Naive B cell (primary cell): ENCODE results near the gene TXNRD2. TPM values are rescaled to one million over a fixed set of nuclear protein-coding genes. Genes with fewer than 3 reads are reported as not detected.

ENCODE experiments used
- ATAC-seq, 2 donors: fragments of 150-1000 bp; cut with Tn5 transposase; 2 replicates each; pipeline ENCODE4 v1.10.0; 2021; ENCODE audit warnings: low read depth in 2 of 2, mild to moderate bottlenecking in 2 of 2, moderate library complexity in 2 of 2
- DNase-seq: peaks from one replicate; pipeline ENCODE4 v3.0.0; 2022
- H3K27ac Mint-ChIP-seq, 6 donors: one replicate each; pipeline ENCODE4 v1.8.0; 2020 to 2022; ENCODE audit warnings: mild to moderate bottlenecking in 6 of 6, mixed read lengths in 6 of 6, moderate library complexity in 5 of 6, inconsistent platforms in 2 of 6
- H3K27me3 Mint-ChIP-seq, 3 donors: one replicate each; pipeline ENCODE4 v1.8.0; 2021 to 2022; ENCODE audit warnings: mixed read lengths in 3 of 3, mild to moderate bottlenecking in 1 of 3
- H3K36me3 Mint-ChIP-seq, 2 donors: one replicate each; pipeline ENCODE4 v1.8.0; 2020 to 2022; ENCODE audit warnings: mixed read lengths in 2 of 2, inconsistent platforms in 1 of 2, mild to moderate bottlenecking in 1 of 2
- H3K4me1 Mint-ChIP-seq, 3 donors: one replicate each; pipeline ENCODE4 v1.8.0; 2020 to 2022; ENCODE audit warnings: mixed read lengths in 3 of 3, inconsistent platforms in 1 of 3, mild to moderate bottlenecking in 1 of 3, moderate library complexity in 1 of 3
- H3K4me3 Mint-ChIP-seq, 8 donors: one replicate each; pipeline ENCODE4 v1.8.0; 2020 to 2022; ENCODE audit warnings: mild to moderate bottlenecking in 8 of 8, mixed read lengths in 8 of 8, moderate library complexity in 8 of 8, inconsistent platforms in 2 of 8
- H3K9me3 Mint-ChIP-seq, 7 donors: one replicate each; pipeline ENCODE4 v1.8.0; 2020 to 2022; ENCODE audit warnings: mixed read lengths in 7 of 7, mild to moderate bottlenecking in 5 of 7, inconsistent platforms in 2 of 7, moderate library complexity in 1 of 7
- polyA plus RNA-seq, 6 donors: library from polyadenylated mRNA; unstranded; fragments of 300-500 nt; fragmentation: Illumina TruSeq; gene quantifications; one replicate each; pipeline ENCODE4 v1.2.3, GENCODE V29; 2021; ENCODE audit warnings: low read depth in 6 of 6

The TXNRD2 gene
- polyA plus RNA-seq, 6 donors from 2014 or later: 8.1 to 14.7 (median 10.1) TPM

GRCh38 chr22:19882446-19883381 lies 58.9 kb downstream of the TXNRD2 start:
- Mint-ChIP-seq H3K27ac (peak overlapping the region in 1 of 6 donors; percentile 60), H3K4me3 (no peak overlapping the region), H3K27me3 (no peaks in the 10 kb centered on the region), H3K9me3 (no peaks in the 10 kb centered on the region), H3K4me1 (peaks cover 15 to 22% (median 21%) of the 10 kb centered on the region in 3 donors), H3K36me3 (no peaks in the 10 kb centered on the region)
- ATAC-seq (no peak), DNase-seq (no peak)

- Mint-ChIP-seq H3K27me3 (no peaks in the 10 kb centered on the region), H3K4me3 (no peak overlapping the region), H3K27ac (no peak overlapping the region), H3K4me1 (peaks cover 5 to 6% (median 6%) of the 10 kb centered on the region in 3 donors), H3K9me3 (no peaks in the 10 kb centered on the region), H3K36me3 (no peaks in the 10 kb centered on the region)
- DNase-seq (no peak), ATAC-seq (no peak)
Observed at GRCh38 chr22:19880786-19881569, 60.6 kb downstream of the TXNRD2 start.

GRCh38 chr22:19879992-19880785 lies 61.4 kb downstream of the TXNRD2 start:
- no peaks in the 10 kb centered on the region for H3K27me3 Mint-ChIP-seq
- no peaks in the 10 kb centered on the region for H3K36me3 Mint-ChIP-seq
- DNase-seq (no peak), ATAC-seq (no peak)
- no peak overlapping the region for H3K4me3 Mint-ChIP-seq
- peaks cover 0 to 2% (median 0%) of the 10 kb centered on the region in 3 donors for H3K4me1 Mint-ChIP-seq
- no peaks in the 10 kb centered on the region for H3K9me3 Mint-ChIP-seq
- H3K27ac Mint-ChIP-seq: no peak overlapping the region

- no peak for ATAC-seq
Observed at GRCh38 chr22:19879643-19879991, 62.0 kb downstream of the TXNRD2 start.

GRCh38 chr22:19879246-19879570 lies 62.4 kb downstream of the TXNRD2 start:
- Mint-ChIP-seq H3K4me1 (peaks cover 0 to 2% (median 0%) of the 10 kb centered on the region in 3 donors), H3K4me3 (no peak overlapping the region), H3K36me3 (no peaks in the 10 kb centered on the region), H3K27me3 (no peaks in the 10 kb centered on the region), H3K9me3 (no peaks in the 10 kb centered on the region), H3K27ac (no peak overlapping the region)
- DNase-seq (no peak), ATAC-seq (no peak)

More at GRCh38 chr22:19879643-19879991, 62.0 kb downstream of the TXNRD2 start:
- H3K9me3 Mint-ChIP-seq: no peaks in the 10 kb centered on the region
- no peaks in the 10 kb centered on the region for H3K36me3 Mint-ChIP-seq
- no peak for DNase-seq
- H3K4me3 Mint-ChIP-seq: no peak overlapping the region
- peaks cover 0 to 2% (median 0%) of the 10 kb centered on the region in 3 donors for H3K4me1 Mint-ChIP-seq
- H3K27me3 Mint-ChIP-seq: no peaks in the 10 kb centered on the region
- no peak overlapping the region for H3K27ac Mint-ChIP-seq

GRCh38 chr22:19878461-19879245 lies 63.0 kb downstream of the TXNRD2 start:
- Mint-ChIP-seq H3K27me3 (no peaks in the 10 kb centered on the region), H3K4me3 (no peak overlapping the region), H3K9me3 (no peaks in the 10 kb centered on the region), H3K4me1 (peaks cover 0 to under 1% (median 0%) of the 10 kb centered on the region in 3 donors), H3K36me3 (no peaks in the 10 kb centered on the region), H3K27ac (peak overlapping the region in 1 of 6 donors; percentile 53)
- DNase-seq (no peak), ATAC-seq (no peak)

GRCh38 chr22:19877626-19878339 lies 63.8 kb downstream of the TXNRD2 start:
- H3K27me3 Mint-ChIP-seq: no peaks in the 10 kb centered on the region
- peak overlapping the region in 2 of 6 donors; percentile 53 to 61 for H3K27ac Mint-ChIP-seq
- H3K4me3 Mint-ChIP-seq: no peak overlapping the region
- no peak for DNase-seq
- ATAC-seq: no peak
- no peaks in the 10 kb centered on the region for H3K36me3 Mint-ChIP-seq
- no peaks in the 10 kb centered on the region for H3K4me1 Mint-ChIP-seq
- no peaks in the 10 kb centered on the region for H3K9me3 Mint-ChIP-seq

GRCh38 chr22:19876941-19877625 lies 64.5 kb downstream of the TXNRD2 start:
- Mint-ChIP-seq H3K9me3 (no peaks in the 10 kb centered on the region), H3K27ac (peak overlapping the region in 1 of 6 donors; percentile 61), H3K27me3 (no peaks in the 10 kb centered on the region), H3K36me3 (no peaks in the 10 kb centered on the region), H3K4me3 (no peak overlapping the region), H3K4me1 (no peaks in the 10 kb centered on the region)
- ATAC-seq: no peak
- DNase-seq: no peak

- Mint-ChIP-seq H3K9me3 (no peaks in the 10 kb centered on the region), H3K4me1 (no peaks in the 10 kb centered on the region), H3K36me3 (no peaks in the 10 kb centered on the region), H3K4me3 (no peak overlapping the region), H3K27ac (no peak overlapping the region), H3K27me3 (no peaks in the 10 kb centered on the region)
- no peak for DNase-seq
- ATAC-seq: no peak
Observed at GRCh38 chr22:19876314-19876940, 65.2 kb downstream of the TXNRD2 start.

GRCh38 chr22:19875531-19876313 lies 65.9 kb downstream of the TXNRD2 start:
- Mint-ChIP-seq H3K27ac (no peak overlapping the region), H3K36me3 (no peaks in the 10 kb centered on the region), H3K4me1 (no peaks in the 10 kb centered on the region), H3K9me3 (no peaks in the 10 kb centered on the region), H3K4me3 (no peak overlapping the region), H3K27me3 (no peaks in the 10 kb centered on the region)
- no peak for ATAC-seq
- no peak for DNase-seq

GRCh38 chr22:19875061-19875530 lies 66.5 kb downstream of the TXNRD2 start:
- H3K9me3 Mint-ChIP-seq: no peaks in the 10 kb centered on the region
- DNase-seq (no peak), ATAC-seq (no peak)
- H3K27me3 Mint-ChIP-seq: no peaks in the 10 kb centered on the region
- no peaks in the 10 kb centered on the region for H3K36me3 Mint-ChIP-seq
- no peaks in the 10 kb centered on the region for H3K4me1 Mint-ChIP-seq
- no peak overlapping the region for H3K4me3 Mint-ChIP-seq
- H3K27ac Mint-ChIP-seq: no peak overlapping the region
